ENCODE measurements around the gene STRA6.

The STRA6 gene

DNA sequence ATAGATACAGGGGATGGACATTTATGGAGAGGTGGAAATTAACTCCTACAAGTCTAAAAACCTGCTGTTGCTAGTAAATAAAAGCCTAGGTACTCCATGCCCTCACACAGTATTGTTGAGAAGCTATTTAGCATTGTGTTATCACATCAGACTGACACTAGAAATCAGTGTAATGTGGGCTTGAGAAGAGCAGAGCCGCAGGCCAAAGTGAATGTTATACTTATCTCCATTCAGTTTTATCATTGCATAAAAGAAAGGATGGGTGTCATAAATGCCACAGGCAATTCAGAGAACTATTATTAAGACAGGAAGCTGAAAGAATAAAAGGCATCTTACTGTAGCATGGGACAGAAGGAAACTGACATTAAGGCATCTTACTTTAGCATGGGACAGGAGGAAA is 42.8 kb downstream of the STRA6 start:
- DNase-seq = no peak

DNA sequence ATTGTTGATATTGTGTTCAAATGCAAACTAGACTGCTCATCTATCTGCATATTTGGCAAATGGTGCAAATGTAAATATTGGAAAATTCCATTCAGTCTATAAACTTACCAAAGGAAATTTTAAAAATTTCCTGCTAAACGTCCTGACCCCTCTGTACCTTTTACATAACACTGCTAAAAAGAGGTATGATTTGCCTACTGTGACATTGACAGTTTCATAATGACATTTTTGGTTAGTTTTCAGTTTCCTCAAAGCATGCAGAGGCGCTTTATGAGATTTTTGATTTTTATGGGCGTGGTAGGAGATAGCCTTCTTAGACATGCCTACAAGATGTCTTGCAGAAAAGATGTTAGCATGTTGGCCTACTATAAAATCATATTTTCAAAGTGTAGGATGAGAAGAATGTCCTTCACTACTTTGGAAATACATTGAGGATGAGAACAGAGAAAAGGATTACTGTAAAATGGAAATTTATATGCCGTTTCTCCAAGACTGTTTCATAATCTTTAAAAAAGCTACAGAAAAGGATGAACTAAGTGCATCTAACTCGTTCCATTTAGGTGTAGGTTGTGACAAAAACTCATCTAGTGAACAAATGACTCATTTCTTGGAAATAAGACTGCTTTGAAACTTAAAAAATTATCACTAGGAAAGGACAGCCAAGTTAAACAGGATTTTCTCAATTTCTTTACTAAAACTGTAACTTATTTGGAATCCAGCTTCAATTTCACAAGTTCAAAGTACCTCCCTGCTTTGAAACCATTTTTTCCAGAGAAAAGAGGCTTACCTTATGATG is 43.5 kb downstream of the STRA6 start:
- no peak for DNase-seq

DNA sequence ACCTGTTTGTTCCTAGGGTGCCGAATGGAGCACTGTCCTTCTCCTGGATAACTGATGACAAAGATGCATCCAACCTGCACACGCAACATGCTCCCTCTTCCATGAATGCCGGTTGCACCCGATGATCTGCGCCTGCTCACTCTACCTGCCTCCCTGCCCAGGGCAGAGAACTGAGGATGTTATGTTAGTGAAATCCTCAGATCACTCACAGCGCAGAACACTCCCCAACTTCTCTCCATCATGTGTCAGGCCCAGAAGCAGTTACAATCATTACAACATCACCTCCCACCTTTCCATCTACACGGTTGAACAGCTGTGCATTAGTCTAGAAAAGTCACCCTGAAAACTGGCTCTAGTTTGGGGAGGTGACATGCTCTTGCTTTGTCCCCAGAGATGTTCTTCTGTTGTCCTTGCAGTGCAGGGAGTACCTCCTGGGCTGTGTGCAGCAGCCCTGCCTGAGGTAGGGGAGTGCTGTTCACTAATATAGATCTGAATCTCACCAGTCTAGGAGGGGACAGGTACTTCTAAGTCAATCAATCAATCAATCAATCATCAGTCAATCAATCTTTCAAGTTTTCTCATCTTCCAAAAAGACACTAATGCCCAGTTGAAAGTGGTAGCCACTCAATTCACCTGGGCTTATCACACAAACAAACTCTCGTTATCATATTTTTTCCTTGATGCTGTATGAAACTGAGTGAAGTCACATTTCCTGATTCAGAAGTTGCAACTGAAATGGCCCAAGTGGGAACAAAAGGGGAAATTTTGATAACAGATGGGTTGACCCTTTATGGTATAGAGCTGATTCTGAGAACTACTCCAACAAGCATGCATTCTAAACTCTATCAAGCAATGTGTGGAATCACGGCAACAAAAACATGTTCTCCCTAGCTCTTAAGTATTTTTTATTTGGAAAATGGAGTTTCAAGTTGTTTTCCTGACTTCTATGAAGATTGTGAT is 44.4 kb downstream of the STRA6 start:
- DNase-seq = no peak

DNA sequence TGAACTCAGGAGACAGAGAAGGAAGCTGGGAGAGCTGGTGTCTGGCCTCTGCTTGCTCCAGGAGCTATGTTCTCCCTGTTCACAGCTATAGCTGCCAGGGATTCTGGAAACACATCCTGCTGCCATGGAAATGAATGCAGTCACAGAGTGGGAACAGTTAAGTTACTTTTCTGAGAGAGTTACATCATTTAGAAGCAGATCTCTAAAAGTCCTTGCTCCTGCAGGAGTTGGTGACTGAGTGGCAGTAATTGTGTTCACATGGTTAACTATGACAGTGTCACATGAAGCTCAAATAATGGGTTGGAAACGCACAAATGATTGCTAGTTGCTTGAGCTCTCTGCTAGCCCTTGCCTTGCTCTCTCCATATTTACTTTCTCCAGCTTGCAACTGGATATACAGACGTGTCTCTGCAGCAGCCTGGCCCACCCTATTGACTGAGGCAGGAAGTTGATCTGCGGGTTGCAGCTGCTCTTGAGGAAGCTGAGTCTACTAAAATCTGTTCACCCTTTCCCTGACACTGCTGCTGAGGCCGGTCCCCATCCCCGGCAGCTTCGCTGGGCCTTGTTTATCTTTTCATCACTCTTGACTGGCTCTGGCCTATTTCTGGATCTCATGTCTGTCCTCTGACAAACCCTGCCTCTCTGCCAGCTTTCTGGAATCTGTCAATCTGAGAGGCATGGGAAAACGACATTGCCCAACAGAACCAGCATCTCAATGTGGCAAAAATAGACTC is 45.7 kb downstream of the STRA6 start:
- no peak for DNase-seq

DNA sequence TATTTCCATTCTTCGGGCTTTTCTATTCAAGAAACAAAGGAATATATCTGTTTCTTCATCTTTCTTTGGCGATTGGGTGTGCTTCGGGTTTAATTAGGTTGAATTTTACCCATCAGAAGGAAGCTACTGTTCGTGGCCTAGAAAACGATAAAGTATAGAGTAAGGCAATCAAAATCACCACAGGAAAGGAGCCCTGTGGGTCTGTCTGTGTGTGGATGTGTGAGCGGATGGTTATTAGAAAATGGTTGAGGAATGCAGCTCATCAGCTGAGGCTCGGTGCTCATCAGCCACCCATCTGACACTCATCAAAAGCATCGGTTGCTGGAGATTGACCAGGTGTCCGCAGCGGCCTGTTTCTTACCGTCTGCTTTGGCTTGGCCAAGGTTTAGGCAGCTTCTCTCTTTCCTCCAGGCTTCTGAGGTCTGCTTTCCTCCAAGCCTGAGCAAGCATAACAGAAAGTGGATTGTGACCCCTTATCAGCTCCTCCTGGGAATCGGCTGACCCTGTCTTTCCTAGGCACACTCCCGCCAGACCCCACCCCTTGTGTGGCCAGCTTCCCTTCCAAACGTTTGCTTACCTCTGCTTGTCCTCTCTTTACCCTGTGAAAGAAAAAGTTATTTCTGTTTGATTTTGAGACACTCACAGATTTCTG is 46.7 kb downstream of the STRA6 start:
- no peak for DNase-seq

DNA sequence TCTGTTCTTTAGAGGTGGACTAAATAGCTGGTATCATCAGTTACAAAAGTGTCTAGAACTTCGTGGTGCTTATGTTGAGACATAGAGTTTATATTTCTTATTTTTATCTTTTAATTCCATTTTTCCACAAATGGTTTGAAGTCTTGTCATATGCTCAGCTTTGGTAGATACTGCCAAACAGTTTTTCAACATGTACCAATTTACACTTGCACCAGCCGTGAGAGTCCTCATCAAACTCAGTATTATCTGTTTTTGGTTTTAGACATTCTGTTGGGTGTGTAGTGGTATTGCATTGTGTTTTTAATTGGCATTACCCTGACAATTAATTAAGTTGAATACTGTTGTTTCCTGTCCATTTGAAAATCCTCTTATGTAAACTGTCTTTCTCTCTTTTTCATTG is 55.5 kb downstream of the STRA6 start:
- DNase-seq = no peak

DNA sequence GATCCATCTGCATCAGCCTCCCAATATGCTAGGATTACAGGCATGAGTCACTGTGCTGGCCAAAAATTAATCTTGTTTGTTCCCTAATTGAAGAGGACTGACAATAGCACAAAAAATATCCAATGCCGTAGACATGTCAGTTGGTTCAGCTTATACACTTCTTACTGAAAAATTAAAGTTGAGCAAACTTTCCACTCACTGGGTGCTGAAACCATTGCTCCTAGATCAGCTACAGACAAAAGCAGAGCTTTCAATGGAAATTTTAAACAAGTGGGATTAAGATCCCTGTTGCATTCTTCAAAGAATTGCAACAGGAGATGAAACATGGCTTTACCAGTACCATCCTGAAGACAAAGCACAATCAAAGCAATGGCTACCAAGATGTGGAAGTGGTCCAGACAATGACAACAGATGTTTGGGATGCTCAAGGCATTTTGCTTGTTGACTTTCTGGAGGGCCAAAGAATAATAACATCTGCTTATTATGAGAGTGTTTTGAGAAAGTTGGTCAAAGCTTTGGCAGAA is 56.2 kb downstream of the STRA6 start:
- no peak for DNase-seq

DNA sequence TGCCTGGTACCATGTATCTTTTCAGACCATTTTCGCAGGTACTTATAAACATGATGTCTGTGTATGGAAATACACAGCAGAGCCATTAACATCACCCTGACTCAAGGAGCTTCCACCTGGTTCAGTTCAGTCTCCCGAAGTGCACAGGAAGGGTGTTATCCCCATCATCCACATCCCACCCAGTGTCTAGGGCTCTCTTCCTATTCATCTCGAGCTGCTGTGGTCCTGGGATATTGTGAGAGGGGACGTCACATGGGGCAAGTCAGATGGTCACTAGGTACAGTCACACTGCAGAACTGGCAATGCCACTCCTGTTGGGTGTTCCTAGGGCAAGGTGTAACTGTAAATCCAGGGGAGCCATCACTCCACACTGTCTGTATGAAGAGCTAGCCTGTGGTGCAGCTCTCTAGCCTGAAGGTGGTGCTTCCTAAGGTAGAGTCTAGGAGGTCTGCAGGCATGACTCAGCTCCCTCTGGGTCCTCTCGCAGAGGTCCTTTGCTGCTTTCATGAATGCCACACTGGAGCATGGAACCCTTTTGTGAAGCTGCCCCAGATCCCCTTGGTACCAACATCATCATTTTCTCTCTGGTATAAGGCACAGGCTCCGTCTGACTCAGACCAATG is 58.3 kb downstream of the STRA6 start:
- no peak for DNase-seq

DNA sequence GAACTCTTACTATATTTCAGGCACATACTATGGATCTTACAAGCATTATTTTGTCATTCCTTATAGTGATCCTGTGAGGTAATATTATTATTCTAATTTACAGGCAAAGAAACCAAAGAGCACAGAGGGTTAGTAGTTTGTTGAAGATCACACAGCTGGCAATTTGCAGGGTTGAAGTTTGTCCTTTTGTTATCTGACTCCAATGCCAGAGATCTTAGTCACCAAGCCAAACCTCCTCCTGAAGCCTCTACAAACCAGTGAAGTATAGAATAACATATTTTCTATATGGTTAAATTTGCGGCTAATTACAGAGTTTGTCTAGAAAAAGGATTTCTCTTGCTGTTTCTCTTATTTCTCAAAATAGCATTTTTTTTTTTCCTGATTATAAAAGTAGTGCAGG is 61.0 kb downstream of the STRA6 start:
- DNase-seq = no peak

DNA sequence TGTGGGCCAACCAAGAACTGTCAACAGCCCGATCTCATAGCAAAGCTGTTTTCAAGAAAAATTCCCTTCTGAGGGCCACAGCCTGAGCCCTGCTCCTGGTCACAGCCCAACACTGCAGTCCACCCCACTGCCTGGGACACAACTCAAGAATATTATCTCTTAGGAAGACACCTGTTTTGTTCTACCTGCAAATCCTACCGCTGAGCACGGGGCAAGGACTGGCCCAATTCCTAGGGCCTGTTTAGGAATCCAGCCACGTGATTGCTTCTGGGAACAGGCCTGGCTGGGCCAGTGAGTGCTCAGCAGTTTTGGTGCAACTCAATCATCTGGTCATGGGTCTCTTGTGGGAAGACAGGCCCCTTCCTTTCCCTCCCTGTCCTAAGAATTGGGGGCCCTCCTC is 63.9 kb downstream of the STRA6 start:
- no peak for DNase-seq

DNA sequence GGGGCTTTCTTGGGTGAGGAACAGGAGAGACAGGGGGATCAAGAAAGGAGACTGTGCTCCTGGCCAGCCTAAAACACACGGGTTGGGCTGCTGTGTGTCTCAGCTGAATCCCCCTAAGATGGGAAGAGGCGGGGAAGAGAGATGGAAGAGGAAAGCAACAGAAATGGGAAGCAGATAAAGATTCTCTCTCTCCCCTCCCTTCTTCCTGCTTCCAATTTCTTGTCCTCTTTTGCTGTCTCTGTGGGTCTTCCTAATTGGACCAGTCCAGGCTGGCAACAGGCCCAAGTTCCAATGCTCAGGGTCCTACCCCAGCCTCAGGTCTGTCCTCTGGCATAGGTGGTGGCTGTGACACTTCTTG is 65.1 kb downstream of the STRA6 start:
- no peak for DNase-seq

DNA sequence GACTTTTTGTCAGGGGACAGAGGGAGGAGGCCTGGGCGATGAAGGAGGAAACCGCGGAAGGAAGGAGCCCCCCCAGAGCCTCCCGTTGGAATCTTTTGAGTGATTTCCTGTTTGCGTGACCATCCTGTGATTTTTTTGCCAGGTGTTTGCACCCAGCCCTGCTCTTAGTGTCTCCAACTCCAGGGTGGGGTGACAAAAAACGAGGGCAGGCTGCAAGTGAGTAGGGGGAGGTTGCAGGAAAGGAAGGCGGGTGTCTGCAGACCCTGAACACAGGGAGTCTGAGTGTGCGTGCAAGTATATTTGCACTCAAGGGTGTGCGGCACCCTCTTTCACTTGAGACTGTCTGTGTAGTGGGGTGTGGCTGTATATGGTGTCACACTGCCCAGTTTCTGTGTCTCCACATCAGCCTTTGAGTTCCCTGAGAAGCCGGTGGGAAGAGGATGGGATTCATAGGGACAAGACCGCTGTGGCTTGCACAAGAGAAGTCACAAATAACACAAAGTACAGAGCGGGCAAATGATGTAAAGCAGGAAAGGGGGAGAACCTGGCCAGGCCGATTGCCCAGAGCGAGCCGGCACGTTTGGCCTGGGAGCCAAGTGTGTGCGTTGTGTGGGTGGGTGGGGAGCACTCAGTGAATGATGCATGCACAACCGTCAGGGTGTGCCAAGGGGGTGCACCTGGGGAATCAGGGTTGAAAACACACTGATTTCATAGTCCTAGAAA is 65.6 kb downstream of the STRA6 start:
- DNase-seq = no peak

DNA sequence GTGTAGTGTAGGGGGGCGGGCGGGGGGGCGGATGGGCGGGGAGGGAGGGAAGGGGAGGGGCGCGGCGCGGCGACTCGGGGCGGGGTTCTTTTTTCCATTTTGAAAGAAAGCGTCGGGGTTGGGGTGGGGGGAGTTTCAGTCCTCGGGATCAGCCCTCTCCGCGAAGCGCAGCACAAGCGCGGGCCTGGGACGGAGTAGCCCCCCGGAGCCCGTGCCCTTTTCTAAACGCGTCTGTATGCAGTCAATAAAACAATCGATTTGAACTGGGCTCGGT is 66.1 kb downstream of the STRA6 start:
- DNase-seq = no peak

DNA sequence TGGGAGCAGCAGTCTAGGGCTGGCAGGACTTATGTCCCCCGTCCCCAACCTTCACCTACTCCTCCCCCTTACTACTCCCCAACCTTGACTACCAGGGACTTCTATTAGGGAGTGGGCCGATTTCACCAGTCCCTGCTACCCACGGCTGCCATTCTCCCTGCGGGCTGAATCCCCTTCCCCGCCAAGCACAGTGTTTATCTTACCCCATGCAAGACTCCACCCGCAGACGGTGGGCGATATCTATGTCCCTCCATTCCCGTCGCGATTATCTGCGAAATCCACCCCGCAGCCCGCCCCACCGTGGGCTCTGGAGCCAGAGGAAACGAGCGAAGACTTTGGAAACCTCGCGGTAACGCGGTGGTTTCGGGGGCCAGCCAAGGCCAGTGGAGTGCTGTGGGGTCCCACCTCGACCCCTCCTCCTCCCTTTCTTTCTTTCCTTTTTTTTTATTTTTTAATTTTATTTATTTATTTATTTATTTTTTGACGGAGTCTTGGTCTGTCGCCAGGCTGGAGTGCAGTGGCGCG is 67.5 kb downstream of the STRA6 start:
- DNase-seq = no peak

DNA sequence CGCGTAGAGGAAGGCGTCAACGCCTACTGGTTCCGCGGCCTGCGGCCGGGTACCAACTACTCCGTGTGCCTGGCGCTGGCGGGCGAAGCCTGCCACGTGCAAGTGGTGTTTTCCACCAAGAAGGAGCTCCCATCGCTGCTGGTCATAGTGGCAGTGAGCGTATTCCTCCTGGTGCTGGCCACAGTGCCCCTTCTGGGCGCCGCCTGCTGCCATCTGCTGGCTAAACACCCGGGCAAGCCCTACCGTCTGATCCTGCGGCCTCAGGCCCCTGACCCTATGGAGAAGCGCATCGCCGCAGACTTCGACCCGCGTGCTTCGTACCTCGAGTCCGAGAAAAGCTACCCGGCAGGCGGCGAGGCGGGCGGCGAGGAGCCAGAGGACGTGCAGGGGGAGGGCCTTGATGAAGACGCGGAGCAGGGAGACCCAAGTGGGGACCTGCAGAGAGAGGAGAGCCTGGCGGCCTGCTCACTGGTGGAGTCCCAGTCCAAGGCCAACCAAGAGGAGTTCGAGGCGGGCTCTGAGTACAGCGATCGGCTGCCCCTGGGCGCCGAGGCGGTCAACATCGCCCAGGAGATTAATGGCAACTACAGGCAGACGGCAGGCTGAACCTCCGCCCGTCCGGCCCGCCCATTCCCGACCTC is 68.1 kb downstream of the STRA6 start:
- no peak for DNase-seq

DNA sequence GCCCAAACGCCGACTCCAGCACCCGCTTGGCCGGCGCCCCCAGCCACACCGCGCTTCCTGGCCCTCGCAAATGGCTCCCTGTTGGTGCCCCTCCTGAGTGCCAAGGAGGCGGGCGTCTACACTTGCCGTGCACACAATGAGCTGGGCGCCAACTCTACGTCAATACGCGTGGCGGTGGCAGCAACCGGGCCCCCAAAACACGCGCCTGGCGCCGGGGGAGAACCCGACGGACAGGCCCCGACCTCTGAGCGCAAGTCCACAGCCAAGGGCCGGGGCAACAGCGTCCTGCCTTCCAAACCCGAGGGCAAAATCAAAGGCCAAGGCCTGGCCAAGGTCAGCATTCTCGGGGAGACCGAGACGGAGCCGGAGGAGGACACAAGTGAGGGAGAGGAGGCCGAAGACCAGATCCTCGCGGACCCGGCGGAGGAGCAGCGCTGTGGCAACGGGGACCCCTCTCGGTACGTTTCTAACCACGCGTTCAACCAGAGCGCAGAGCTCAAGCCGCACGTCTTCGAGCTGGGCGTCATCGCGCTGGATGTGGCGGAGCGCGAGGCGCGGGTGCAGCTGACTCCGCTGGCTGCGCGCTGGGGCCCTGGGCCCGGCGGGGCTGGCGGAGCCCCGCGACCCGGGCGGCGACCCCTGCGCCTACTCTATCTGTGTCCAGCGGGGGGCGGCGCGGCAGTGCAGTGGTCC is 68.7 kb downstream of the STRA6 start:
- no peak for DNase-seq

DNA sequence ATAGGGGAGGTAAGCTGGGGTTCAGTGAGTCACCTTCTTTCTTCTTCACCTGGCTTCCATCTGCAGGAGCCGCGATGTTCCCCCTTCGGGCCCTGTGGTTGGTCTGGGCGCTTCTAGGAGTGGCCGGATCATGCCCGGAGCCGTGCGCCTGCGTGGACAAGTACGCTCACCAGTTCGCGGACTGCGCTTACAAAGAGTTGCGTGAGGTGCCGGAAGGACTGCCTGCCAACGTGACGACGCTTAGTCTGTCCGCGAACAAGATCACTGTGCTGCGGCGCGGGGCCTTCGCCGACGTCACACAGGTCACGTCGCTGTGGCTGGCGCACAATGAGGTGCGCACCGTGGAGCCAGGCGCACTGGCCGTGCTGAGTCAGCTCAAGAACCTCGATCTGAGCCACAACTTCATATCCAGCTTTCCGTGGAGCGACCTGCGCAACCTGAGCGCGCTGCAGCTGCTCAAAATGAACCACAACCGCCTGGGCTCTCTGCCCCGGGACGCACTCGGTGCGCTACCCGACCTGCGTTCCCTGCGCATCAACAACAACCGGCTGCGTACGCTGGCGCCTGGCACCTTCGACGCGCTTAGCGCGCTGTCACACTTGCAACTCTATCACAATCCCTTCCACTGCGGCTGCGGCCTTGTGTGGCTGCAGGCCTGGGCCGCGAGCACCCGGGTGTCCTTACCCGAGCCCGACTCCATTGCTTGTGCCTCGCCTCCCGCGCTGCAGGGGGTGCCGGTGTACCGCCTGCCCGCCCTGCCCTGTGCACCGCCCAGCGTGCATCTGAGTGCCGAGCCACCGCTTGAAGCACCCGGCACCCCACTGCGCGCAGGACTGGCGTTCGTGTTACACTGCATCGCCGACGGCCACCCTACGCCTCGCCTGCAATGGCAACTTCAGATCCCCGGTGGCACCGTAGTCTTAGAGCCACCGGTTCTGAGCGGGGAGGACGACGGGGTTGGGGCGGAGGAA is 69.6 kb downstream of the STRA6 start:
- no peak for DNase-seq

DNA sequence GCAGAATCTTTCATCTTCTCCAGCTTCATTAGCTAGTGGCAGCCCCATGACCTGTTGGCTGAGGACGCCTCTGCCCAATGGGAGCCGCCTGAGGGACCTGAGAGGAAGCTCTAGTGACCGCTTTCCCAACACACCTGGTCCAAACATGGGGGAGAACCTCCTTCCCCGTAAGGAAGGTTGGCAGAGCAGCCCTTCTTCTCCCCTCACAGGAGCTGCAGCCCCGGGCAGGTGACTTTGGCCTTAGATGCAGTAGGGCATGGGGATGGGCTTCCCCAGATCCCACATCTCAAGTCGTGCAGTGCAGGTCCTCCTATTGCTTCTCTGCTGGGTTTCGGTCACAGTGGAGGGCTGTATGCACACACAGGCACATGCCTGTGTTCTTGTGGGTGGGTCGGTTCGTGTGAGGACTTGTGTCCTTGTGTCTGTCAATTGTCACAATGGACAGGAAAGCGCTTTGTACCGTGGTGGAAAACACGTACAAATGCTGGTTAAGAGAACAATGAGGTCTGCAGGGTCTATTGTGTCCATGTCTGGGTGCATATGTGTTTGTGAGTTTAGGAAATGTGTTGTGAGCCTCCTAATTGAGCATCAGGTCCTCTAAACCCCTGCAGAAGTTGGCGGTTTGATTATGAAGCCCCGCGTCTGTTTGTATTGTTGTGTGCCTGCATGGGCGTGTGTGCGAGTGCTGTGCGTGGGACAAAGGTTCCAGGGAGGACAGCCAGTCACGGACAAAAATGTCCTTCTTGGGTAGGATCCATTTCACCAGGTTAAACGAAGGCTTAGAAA is 70.8 kb downstream of the STRA6 start:
- DNase-seq = no peak

Measured in CD4-positive, alpha-beta T cell treated with Interferon gamma for 1 hour (primary cell).